IMR-90 (cell line): ENCODE data around the gene DCTN5.

Experiments used
- CHD1 ChIP-seq: IDR thresholded peaks from 2 replicates; pipeline ENCODE4 v1.6.1; 2012; ENCODE audit warnings: low read depth, low read length, improper control_type of control experiment
- FOS ChIP-seq: fragments of 150-350 bp; IDR thresholded peaks from 2 replicates; pipeline ENCODE4 v1.6.1; 2016; ENCODE audit warnings: low read depth, low read length
- MAFK ChIP-seq: IDR thresholded peaks from 2 replicates; pipeline ENCODE4 v1.6.1; 2012; ENCODE audit warnings: low read depth, low read length, improper control_type of control experiment
- MAZ ChIP-seq: IDR thresholded peaks from 2 replicates; pipeline ENCODE4 v1.6.1; 2012; ENCODE audit warnings: low read depth, mild to moderate bottlenecking, low read length, improper control_type of control experiment, moderate library complexity, borderline replicate concordance
- MXI1 ChIP-seq: IDR thresholded peaks from 2 replicates; pipeline ENCODE4 v1.6.1; 2012; ENCODE audit warnings: low read depth, mild to moderate bottlenecking, low read length, moderate library complexity, borderline replicate concordance
- POLR2A ChIP-seq: IDR thresholded peaks from 2 replicates; pipeline ENCODE4 v1.6.1; 2012; ENCODE audit warnings: mild to moderate bottlenecking, low read depth, low read length
- RAD21 ChIP-seq: IDR thresholded peaks from 2 replicates; pipeline ENCODE4 v1.6.1; 2012; ENCODE audit warnings: low read length, improper control_type of control experiment
- RCOR1 ChIP-seq: IDR thresholded peaks from 2 replicates; pipeline ENCODE4 v1.6.1; 2012; ENCODE audit warnings: mild to moderate bottlenecking, low read length, improper control_type of control experiment; ENCODE audit not compliant: insufficient replicate concordance
- RFX5 ChIP-seq: IDR thresholded peaks from 2 replicates; pipeline ENCODE4 v1.8.0; 2012; ENCODE audit warnings: low read depth, mild to moderate bottlenecking, low read length, moderate library complexity
- SMC3 ChIP-seq: fragments of 150-350 bp; IDR thresholded peaks from 2 replicates; pipeline ENCODE4 v1.6.1; 2016; ENCODE audit warnings: low read depth, mild to moderate bottlenecking, antibody characterized with exemption, low read length, moderate library complexity
- TF ChIP-seq, protein P1 (sequence below): conservative IDR thresholded peaks from 2 replicates; pipeline ENCODE4 v1.5.1; 2012; ENCODE audit warnings: mild to moderate bottlenecking, low read depth, low read length, improper control_type of control experiment
- TF ChIP-seq, protein P2 (sequence below): fragments of 150-350 bp; IDR thresholded peaks from 2 replicates; pipeline ENCODE4 v1.6.1; 2017; ENCODE audit warnings: mild to moderate bottlenecking, antibody characterized with exemption, low read length, low read depth

- TF ChIP-seq POLR2A (no peak), FOS (no peak), RAD21 (no peak), MXI1 (no peak), RCOR1 (no peak), MAZ (no peak), SMC3 (no peak), RFX5 (no peak), MAFK (no peak), CHD1 (no peak)
- TF ChIP-seq, protein P1, sequence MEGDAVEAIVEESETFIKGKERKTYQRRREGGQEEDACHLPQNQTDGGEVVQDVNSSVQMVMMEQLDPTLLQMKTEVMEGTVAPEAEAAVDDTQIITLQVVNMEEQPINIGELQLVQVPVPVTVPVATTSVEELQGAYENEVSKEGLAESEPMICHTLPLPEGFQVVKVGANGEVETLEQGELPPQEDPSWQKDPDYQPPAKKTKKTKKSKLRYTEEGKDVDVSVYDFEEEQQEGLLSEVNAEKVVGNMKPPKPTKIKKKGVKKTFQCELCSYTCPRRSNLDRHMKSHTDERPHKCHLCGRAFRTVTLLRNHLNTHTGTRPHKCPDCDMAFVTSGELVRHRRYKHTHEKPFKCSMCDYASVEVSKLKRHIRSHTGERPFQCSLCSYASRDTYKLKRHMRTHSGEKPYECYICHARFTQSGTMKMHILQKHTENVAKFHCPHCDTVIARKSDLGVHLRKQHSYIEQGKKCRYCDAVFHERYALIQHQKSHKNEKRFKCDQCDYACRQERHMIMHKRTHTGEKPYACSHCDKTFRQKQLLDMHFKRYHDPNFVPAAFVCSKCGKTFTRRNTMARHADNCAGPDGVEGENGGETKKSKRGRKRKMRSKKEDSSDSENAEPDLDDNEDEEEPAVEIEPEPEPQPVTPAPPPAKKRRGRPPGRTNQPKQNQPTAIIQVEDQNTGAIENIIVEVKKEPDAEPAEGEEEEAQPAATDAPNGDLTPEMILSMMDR: no peak
- TF ChIP-seq, protein P2, sequence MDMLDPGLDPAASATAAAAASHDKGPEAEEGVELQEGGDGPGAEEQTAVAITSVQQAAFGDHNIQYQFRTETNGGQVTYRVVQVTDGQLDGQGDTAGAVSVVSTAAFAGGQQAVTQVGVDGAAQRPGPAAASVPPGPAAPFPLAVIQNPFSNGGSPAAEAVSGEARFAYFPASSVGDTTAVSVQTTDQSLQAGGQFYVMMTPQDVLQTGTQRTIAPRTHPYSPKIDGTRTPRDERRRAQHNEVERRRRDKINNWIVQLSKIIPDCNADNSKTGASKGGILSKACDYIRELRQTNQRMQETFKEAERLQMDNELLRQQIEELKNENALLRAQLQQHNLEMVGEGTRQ: no peak
Observed at GRCh38 chr16:23692190-23692837, 51.0 kb downstream of the DCTN5 start.
